ENCODE measurements around the gene LGALS1. TPM values are rescaled to one million over a fixed set of nuclear protein-coding genes. Genes with fewer than 3 reads are reported as not detected.
"Not testable (repeated sequence)": the region's sequence is repeated elsewhere in the genome, so short reads cannot be mapped to it uniquely, and the experiment has no call there.

The LGALS1 gene
- total RNA-seq, 2 experiments from 2014 or later: 62.7 to 70.2 TPM

GRCh38 chr22:37680191-37680851 lies 4.9 kb downstream of the LGALS1 start:
- intact Hi-C loops (cut with micrococcal nuclease): no loop called here
- CTCF ChIA-PET: interaction anchor here (0.6 to 15.6 kb wide), 11 partner anchors 15 to 218 kb away, joined by 3 to 260 read pairs (median 8); partner anchors contain the start of genes GCAT, PDXP and SH3BP1
- no peaks in the 10 kb centered on the region for H3K9me3 Mint-ChIP-seq
- H3K4me3 Mint-ChIP-seq: no peak overlapping the region
- no peaks in the 10 kb centered on the region for H3K27me3 Mint-ChIP-seq (ENCODE audit: low read depth)
- DNase-seq: no peak
- no peaks in the 10 kb centered on the region for H3K36me3 Mint-ChIP-seq (ENCODE audit: low read depth)
- peaks cover 28% of the 10 kb centered on the region for H3K4me1 Mint-ChIP-seq (ENCODE audit: low read depth)
- no peak overlapping the region for H3K27ac Mint-ChIP-seq

GRCh38 chr22:37681001-37681424 lies 5.6 kb downstream of the LGALS1 start:
- Mint-ChIP-seq H3K27me3 (ENCODE audit: low read depth) (no peaks in the 10 kb centered on the region), H3K27ac (no peak overlapping the region), H3K36me3 (ENCODE audit: low read depth) (no peaks in the 10 kb centered on the region), H3K9me3 (no peaks in the 10 kb centered on the region), H3K4me1 (ENCODE audit: low read depth) (peaks cover 26% of the 10 kb centered on the region), H3K4me3 (no peak overlapping the region)
- DNase-seq: no peak
- CTCF ChIA-PET: interaction anchor here (1.0 to 15.6 kb wide), 16 partner anchors 10 to 141 kb away, joined by 3 to 260 read pairs (median 6); partner anchors contain the start of genes GCAT, PDXP and SH3BP1
- intact Hi-C loops (cut with micrococcal nuclease): loop anchor here (1.0 kb wide), 4 partner anchors 20 to 73 kb away; partner anchors contain the start of gene GGA1

GRCh38 chr22:37681556-37682049 lies 6.2 kb downstream of the LGALS1 start:
- Mint-ChIP-seq H3K9me3 (no peaks in the 10 kb centered on the region), H3K4me3 (no peak overlapping the region), H3K27me3 (ENCODE audit: low read depth) (no peaks in the 10 kb centered on the region), H3K36me3 (ENCODE audit: low read depth) (peaks cover 2% of the 10 kb centered on the region), H3K27ac (peak overlapping the region; percentile 61), H3K4me1 (ENCODE audit: low read depth) (peaks cover 26% of the 10 kb centered on the region)
- CTCF ChIA-PET: interaction anchor here (0.7 to 15.6 kb wide), 18 partner anchors 11 to 142 kb away, joined by 3 to 260 read pairs (median 6); partner anchors contain the start of genes GCAT, PDXP and SH3BP1
- intact Hi-C loops (cut with micrococcal nuclease): loop anchor here (1.0 kb wide), 4 partner anchors 20 to 73 kb away; partner anchors contain the start of gene GGA1
- DNase-seq: peak; percentile 86

GRCh38 chr22:37684803-37685615 lies 9.6 kb downstream of the LGALS1 start:
- Mint-ChIP-seq H3K27ac (no peak overlapping the region), H3K4me1 (ENCODE audit: low read depth) (peaks cover 35% of the 10 kb centered on the region), H3K9me3 (no peaks in the 10 kb centered on the region), H3K36me3 (ENCODE audit: low read depth) (peaks cover 17% of the 10 kb centered on the region), H3K4me3 (no peak overlapping the region), H3K27me3 (ENCODE audit: low read depth) (no peaks in the 10 kb centered on the region)
- DNase-seq: no peak
- CTCF ChIA-PET: interaction anchor here (0.7 to 15.6 kb wide), 7 partner anchors 27 to 143 kb away, joined by 3 to 260 read pairs (median 10); partner anchors contain the start of genes GGA1, PDXP and SH3BP1
- intact Hi-C loops (cut with micrococcal nuclease): no loop called here

- Mint-ChIP-seq H3K4me1 (ENCODE audit: low read depth) (peaks cover 32% of the 10 kb centered on the region), H3K4me3 (peak within 1 kb of the TSS; percentile 92), H3K27me3 (ENCODE audit: low read depth) (no peaks in the 10 kb centered on the region), H3K9me3 (no peaks in the 10 kb centered on the region), H3K27ac (peak within 1 kb of the TSS; percentile 85), H3K36me3 (ENCODE audit: low read depth) (peaks cover 25% of the 10 kb centered on the region)
- CTCF ChIA-PET: interaction anchor here (1.0 to 15.6 kb wide), 5 partner anchors 43 to 79 kb away, joined by 3 to 260 read pairs (median 3); partner anchors contain the start of gene SH3BP1
- peak; percentile 81 for DNase-seq
- intact Hi-C loops (cut with micrococcal nuclease): loop anchor here (1.0 to 2.0 kb wide), 2 partner anchors 61 to 78 kb away; partner anchors contain the start of gene GGA1
Measured at GRCh38 chr22:37686002-37686982, 10.9 kb downstream of the LGALS1 start, which contains the start of gene NOL12. Gene NOL12, plus strand, starts transcription at chr22:37686343. Its CDS starts 50 bp downstream, at chr22:37686393.

GRCh38 chr22:37690407-37690806 lies 15.0 kb downstream of the LGALS1 start:
- CTCF ChIA-PET: no interaction called here
- no peak for DNase-seq
- intact Hi-C loops (cut with micrococcal nuclease): no loop called here
- no peaks in the 10 kb centered on the region for H3K9me3 Mint-ChIP-seq
- H3K36me3 Mint-ChIP-seq (ENCODE audit: low read depth): peaks cover 43% of the 10 kb centered on the region
- peaks cover 27% of the 10 kb centered on the region for H3K4me1 Mint-ChIP-seq (ENCODE audit: low read depth)
- H3K27me3 Mint-ChIP-seq (ENCODE audit: low read depth): no peaks in the 10 kb centered on the region
- H3K27ac Mint-ChIP-seq: no peak overlapping the region
- H3K4me3 Mint-ChIP-seq: no peak overlapping the region

- intact Hi-C loops (cut with micrococcal nuclease): no loop called here
- CTCF ChIA-PET: no interaction called here
- Mint-ChIP-seq H3K27me3 (ENCODE audit: low read depth) (no peaks in the 10 kb centered on the region), H3K4me1 (ENCODE audit: low read depth) (peaks cover 28% of the 10 kb centered on the region), H3K27ac (no peak overlapping the region), H3K9me3 (no peaks in the 10 kb centered on the region), H3K36me3 (ENCODE audit: low read depth) (peaks cover 46% of the 10 kb centered on the region), H3K4me3 (no peak overlapping the region)
- DNase-seq: no peak
Measured at GRCh38 chr22:37690901-37691504, 15.6 kb downstream of the LGALS1 start.

GRCh38 chr22:37692627-37693285 lies 17.3 kb downstream of the LGALS1 start:
- H3K4me1 Mint-ChIP-seq (ENCODE audit: low read depth): peaks cover 28% of the 10 kb centered on the region
- no peak for DNase-seq
- no peaks in the 10 kb centered on the region for H3K27me3 Mint-ChIP-seq (ENCODE audit: low read depth)
- H3K4me3 Mint-ChIP-seq: no peak overlapping the region
- no peaks in the 10 kb centered on the region for H3K9me3 Mint-ChIP-seq
- H3K36me3 Mint-ChIP-seq (ENCODE audit: low read depth): peaks cover 41% of the 10 kb centered on the region
- H3K27ac Mint-ChIP-seq: no peak overlapping the region
- intact Hi-C loops (cut with micrococcal nuclease): no loop called here
- CTCF ChIA-PET: interaction anchor here (0.8 to 1.7 kb wide), 2 partner anchors 11 to 86 kb away, joined by 3 to 5 read pairs; no protein-coding TSS in a partner anchor

GRCh38 chr22:37694131-37694530 lies 18.7 kb downstream of the LGALS1 start:
- H3K4me3 Mint-ChIP-seq; H3K27me3 Mint-ChIP-seq (ENCODE audit: low read depth); intact Hi-C loops (cut with micrococcal nuclease); DNase-seq; H3K27ac Mint-ChIP-seq; H3K9me3 Mint-ChIP-seq: not testable (repeated sequence)
- H3K36me3 Mint-ChIP-seq (ENCODE audit: low read depth): peaks cover 32% of the 10 kb centered on the region
- CTCF ChIA-PET: interaction anchor here (2.3 kb wide), 1 partner anchor 13 kb away, joined by 8 read pairs; no protein-coding TSS in a partner anchor
- peaks cover 18% of the 10 kb centered on the region for H3K4me1 Mint-ChIP-seq (ENCODE audit: low read depth)

- H3K4me3 Mint-ChIP-seq; H3K27ac Mint-ChIP-seq; DNase-seq; H3K27me3 Mint-ChIP-seq (ENCODE audit: low read depth); H3K9me3 Mint-ChIP-seq; intact Hi-C loops (cut with micrococcal nuclease): not testable (repeated sequence)
- CTCF ChIA-PET: interaction anchor here (0.9 to 3.8 kb wide), 4 partner anchors 9 to 443 kb away, joined by 3 to 20 read pairs (median 6); no protein-coding TSS in a partner anchor
- Mint-ChIP-seq H3K36me3 (ENCODE audit: low read depth) (peaks cover 21% of the 10 kb centered on the region), H3K4me1 (ENCODE audit: low read depth) (peaks cover 18% of the 10 kb centered on the region)
Measured at GRCh38 chr22:37696260-37696656, 20.8 kb downstream of the LGALS1 start.

All from activated naive CD4-positive, alpha-beta T cell treated with anti-CD3 and anti-CD28 coated beads for 36 hours (primary cell).